Endometrium (tissue), 2 donors: Measurements from ENCODE around the gene ADK.
"Not testable (repeated sequence)": the region's sequence is repeated elsewhere in the genome, so short reads cannot be mapped to it uniquely, and the experiment has no call there.

Experiments used
- FAIRE-seq: peaks from 2 replicates; lab custom pipeline; 2012; peaks lifted over from hg19 to GRCh38; lab: Jason Lieb, UNC
- donor health status: control.
- donor health status: control.

Gene ADK

GRCh38 chr10:74146980-74147379, 4.0 kb upstream of the ADK start:
- FAIRE-seq, result not testable (repeated sequence)

DNA sequence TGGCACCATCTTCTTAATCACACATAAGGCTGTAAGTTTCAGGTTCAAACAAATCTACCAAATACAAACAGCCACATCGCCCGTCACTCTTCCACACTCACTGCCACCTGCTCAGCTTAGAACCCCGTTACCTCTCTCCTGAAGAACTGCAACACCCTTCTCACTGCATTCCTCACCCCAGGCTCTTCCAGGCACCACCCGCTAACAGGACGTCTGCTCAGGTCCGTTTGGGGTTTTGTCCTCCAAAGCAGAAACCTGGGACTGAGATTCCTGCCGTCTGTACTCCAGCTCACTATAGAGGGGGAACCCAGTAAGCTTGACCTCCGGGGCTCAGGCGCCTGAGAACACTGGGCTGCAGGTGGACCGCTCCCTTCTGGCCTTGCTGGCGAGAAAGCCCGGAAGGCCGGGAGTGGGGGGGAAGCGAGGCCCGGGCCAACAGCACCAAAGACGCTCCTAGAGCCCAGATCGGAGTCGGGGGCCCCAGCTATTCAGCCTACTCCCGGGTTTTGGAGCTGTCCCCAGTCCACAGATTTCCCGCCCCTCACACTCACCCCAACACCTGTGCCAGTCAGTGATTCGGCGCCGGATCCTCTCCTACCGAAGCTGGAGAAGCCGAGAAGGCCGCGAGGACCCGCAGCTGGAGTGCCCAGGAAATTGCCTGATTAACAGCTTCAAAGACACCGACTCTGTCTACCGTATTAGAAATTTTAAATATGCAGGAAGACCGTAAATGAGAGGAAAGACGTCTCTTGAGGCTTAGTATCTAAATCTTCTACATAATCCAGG, 624 bp upstream of the ADK start, which contains the start of gene AP3M1:
Gene AP3M1 (minus strand): TSS at position 625 of the 786 bp plus-strand sequence. CDS start 12,449 bp downstream, outside the sequence.
- no peak for FAIRE-seq

DNA sequence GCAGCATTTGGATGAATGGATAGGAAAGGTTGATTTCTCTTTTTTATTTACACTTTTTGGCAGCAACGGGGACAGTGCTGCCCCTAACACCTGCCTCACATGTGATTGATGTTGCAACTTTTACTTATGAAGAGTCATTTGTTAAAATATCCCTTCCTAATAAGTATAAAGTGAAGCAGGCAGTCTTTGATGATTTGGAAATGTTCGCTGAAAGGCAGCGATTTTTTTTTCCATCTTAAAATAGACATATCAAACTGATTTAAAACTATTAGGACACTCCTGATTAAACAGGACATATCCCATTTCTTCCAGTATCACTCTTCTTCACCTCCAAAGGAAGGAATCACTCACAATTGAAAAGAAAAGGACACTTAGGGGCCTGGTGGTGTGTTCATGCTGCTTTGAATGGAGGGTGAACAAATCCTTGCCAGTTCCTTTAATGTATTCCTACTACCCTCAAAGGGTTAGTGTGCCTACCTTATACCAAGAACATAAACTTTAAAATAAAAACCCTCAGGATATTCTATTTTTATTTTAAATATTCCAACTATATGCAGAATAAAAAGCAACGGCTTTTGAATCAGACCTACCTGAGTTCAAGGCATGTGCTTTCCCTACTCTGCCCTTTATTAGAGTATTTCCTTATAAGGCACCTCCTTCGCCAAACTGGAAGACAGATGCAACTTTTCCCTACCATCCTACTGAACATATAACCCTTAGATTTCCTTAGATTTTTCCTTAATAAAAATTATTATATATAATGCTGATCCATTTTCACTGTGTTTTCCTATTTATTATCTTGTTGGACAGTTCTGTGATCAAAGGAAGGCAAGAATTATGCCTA, 1.1 kb downstream of the ADK start:
- FAIRE-seq, result no peak

DNA sequence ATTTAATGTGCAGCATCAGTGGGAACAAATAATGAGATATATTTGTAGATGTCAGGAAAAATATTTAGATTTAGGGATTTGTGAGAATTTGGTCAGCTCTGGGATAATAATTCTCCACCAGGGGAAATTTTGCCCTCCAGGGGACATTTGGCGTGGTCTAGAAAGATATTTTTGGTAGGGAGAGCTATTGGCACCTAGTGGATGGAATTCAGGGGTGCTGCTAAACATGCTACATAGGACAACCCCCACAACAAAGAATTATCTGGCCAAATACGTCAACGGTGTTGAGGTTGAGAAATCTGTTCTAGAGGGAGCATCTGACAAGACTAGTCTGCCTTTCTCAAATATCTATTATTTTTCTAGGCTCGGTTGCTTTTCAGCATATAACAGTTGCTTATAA, 2.1 kb downstream of the ADK start:
- no peak for FAIRE-seq

GRCh38 chr10:74153676-74154075, 2.7 kb downstream of the ADK start:
- no peak for FAIRE-seq

GRCh38 chr10:74156919-74157289, 5.9 kb downstream of the ADK start:
- FAIRE-seq, result no peak

DNA sequence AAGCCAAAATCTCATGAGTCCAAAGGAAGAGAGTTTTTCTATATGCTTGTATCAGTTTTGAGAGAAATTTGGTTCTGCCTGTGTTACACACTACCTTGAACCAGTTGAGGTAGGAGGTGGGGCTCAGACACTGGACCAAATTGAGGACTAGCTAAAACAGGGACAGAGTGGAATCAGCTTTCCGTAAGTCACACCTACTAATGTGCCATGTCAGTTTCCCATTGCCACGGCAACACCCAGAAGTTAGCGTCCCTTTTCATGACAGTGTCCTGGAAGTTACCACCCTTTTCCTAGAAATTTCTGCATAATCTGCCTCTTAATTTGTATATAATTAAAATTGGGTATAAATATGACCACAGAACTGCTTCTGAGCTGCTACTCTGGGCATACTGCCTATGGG, 9.0 kb downstream of the ADK start:
- no peak for FAIRE-seq

DNA sequence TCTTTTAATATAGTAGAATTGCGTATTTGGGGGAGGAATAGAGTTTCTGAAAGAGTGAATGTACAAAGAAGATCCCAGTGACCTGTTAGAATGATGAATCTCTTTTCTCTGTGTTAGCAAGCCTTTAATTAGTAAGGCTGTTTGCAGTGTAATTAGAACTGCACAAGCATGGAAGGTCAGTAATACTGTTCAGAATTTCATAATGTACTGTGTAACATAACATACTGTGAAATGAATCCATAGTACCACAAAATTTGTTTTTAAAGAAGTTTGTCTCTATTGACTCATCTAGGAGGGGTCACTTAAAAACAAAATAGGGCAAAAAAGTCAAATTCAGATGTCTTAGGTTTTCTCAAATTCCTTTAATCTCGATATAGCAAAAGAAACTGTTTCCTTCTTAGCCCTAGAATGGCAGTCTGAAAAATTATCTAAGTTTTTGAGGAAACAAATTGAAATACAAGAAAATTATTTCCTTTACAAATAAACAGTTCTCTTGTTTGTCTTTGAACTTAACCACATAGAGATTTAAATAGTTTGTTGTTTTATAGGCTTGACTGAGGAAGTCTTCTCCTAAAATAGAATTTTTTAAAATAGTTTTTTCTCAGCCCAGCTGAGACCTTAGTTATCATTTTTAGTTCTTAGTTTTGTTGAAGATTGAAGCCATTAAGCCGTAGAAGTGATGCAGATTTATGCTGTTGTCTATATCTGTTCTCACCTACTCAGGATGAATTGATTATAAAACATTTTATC, 12.5 kb downstream of the ADK start:
- no peak for FAIRE-seq

- no peak for FAIRE-seq
Measured at GRCh38 chr10:74164716-74165529, 13.9 kb downstream of the ADK start.

GRCh38 chr10:74165530-74165901, 14.5 kb downstream of the ADK start:
- no peak for FAIRE-seq

GRCh38 chr10:74167443-74167842, 16.4 kb downstream of the ADK start:
- no peak for FAIRE-seq

DNA sequence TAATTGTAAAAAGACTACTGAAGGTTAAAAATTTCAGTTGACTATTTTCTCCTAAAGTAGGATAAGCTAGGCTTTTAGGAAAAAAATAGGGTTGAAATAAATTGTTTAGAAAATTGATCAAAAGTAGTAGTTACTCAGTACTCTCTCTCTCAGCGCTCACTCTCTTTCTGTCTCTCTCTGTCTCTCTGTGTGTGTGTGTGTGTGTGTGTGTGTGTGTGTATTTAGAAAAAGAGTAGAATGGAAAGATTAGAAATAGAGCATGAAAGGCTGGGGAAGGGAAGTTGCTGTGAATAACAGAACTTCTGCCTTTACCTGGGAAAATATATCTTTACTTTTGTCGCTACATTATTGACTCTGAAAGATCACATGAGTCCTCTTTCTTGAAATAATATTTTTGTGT, 20.6 kb downstream of the ADK start:
- no peak for FAIRE-seq

- no peak for FAIRE-seq
Measured at GRCh38 chr10:74174521-74174920, 23.5 kb downstream of the ADK start.

- FAIRE-seq, result no peak
Measured at GRCh38 chr10:74175510-74176379, 24.7 kb downstream of the ADK start.

DNA sequence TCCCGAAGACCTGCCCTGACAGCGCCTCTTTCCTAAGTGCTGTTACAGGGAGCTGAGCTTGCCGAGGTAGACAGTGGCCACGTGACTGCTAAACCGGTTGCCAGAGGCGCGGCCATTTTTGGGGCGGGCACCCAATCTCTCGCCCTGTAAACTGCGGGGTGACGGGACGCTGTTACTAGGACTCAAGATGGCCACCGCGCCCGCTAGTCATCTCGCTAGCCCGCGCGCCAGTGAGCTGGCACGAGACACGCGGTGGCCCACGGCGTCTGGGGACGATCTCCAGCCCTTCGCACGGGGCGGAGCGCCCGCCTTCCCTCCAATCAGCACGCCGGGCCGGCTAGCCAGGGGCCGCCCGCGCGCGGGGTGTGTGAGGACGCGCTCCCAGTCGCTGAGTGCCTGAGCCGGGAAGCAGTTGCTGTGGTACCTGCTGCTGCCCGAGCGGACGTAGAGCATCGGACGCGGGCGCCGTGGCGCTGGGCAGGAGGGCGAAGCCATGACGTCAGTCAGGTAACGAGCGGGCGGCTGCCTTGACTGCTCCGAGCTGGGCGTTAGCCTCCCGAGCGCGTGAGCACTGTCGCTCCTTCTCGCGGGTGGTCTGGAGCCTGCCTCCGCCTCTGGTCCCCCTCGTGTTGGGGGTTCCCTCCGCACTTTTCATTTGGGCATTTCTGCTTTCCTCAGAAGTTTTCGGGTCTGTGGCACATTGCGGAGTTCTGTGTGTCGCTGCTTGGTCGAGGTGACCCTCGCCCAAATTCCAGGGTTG, 25.5 kb downstream of the ADK start:
- FAIRE-seq, result no peak

- no peak for FAIRE-seq
Measured at GRCh38 chr10:74177140-74177677, 26.2 kb downstream of the ADK start.

DNA sequence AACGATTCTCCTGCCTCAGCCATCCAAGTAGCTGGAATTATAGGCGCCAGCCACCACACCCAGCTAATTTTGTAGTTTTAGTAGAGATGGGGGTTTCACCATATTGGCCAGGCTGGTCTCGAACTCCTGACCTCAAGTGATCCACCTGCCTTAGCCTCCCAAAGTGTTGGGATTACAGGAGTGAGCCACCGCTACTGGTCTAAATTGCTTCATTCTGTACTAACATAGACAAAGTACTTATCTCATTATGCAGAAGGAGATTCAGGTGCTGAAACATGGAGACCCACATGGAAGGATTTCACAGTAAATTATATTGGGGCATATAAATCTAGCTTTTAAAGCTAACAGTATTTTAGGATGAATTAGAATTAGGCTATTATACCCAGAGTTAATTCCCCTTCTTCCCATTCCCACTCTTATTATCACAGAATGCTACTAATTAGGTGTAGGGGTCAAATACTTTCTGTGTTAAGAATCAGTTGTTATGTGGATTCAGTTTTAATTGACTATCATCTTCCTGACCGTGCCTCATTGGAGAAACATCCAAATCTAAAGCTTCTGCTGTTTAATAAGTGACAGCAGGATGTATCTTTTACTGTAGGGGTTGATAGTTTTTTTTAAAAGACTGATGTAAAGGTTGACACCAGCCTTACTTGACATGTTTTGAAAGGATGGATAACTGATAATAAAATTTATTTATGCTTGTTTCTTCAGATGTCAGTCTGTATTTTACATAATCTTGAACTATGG, 27.2 kb downstream of the ADK start:
- FAIRE-seq, result no peak

GRCh38 chr10:74179111-74179710, 28.2 kb downstream of the ADK start:
- no peak for FAIRE-seq

- no peak for FAIRE-seq
Measured at GRCh38 chr10:74186678-74187077, 35.7 kb downstream of the ADK start.
